ENCODE measurements around the gene TUBB6.
A peak's percentile ranks its signal among the peaks of the same experiment; 100 is the strongest.

TUBB6 gene

DNA sequence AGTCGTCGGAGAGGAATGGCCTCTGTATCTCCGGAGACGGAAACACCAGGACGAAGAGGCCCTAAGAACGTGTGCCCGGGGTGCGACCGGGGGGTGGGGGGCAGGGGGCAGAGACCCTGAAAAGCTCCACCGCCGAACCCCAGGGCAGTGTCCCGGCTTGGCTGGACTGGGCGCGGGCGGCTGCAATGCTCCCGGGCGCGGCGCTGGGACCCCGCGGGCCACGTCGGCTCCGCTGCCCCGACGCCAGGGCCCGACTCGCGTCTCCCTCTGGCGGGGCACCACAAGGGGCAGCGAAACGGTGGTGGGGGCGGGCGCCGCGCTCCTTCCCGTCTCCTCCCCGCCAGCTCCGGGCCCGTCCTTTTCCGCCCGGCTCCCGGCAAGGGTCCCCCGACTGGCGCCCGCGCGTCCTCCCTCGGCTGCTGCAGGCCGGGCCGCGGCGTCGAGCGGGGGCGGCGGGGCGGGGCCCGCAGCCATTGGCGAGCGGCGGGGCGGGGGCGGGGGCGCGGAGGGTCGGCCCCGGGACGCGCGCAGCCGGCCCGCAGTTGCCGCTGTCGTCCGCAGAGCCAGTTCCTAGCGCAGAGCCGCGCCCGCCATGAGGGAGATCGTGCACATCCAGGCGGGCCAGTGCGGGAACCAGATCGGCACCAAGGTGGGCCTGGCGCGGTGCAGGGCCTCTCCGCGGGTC, at the start of gene TUBB6:
TSS of gene TUBB6 (plus strand) at position 541 of the 685 bp plus-strand sequence. CDS start at position 593, 52 bp downstream.
- DNase-seq: peak; percentile 92

DNA sequence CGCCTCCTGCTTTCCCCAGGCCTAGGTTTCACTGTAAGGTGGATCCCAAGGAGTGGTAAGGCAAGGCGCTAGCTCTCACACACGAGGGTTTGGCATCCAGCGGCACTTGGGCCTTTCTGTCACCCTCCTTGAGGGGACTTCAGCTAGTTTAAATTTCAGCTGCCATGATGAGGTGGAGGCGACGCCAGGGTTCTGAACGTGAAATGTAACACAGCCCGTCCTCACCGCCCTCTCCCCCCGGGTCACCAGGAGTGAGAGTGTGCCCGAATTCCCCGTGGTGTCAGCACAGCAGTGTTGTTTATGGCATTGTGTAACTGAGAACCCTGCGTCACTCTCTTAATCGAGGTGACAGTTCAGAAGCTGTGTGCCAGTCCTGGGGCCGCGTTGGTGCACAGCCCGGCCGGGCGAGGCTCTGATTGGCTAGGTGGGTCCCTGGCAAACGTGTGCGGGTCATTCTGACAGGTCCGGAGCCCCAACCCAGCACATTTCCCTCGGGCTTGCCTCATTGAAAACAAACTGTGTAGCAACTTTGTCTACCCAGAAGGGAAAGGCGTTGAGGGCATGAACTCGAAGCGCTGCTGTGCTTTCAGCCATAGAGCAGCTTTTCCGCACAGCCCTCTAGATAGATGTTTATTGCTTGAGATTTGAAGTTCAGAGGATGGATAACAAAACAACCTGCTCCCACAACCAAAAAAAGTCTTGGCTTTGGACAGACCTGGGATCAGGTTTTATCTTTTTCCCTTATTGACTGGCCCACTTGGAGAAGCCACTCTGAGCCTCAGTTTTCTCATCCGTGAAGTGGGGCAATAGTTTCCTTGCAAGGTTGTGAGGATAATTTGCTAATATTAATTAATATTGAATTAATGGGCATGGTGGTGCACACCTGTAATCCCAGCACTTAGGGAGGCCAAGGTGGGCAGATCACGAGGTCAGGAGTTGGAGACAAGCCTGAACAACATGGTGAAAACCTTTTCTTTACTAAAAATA, 49.0 kb upstream of the TUBB6 start:
- DNase-seq: no peak

DNA sequence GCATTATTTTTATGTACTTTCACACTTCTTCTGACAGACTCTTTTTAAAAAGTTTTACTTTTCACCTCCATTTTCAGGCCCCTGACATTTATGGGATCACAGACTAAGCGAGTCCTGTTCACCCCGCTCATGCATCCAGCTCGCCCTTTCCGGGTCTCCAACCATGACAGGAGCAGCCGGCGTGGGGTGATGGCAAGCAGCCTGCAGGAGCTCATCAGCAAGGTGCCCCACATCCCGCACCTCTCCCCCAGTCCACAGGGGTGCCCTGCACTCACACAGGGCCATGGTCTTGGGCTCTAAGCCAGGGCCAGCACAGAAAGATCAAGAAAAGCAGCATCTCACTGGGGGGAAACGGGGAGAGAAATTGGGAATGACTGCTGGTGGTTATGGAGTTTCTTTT, 45.3 kb upstream of the TUBB6 start:
- DNase-seq: no peak

DNA sequence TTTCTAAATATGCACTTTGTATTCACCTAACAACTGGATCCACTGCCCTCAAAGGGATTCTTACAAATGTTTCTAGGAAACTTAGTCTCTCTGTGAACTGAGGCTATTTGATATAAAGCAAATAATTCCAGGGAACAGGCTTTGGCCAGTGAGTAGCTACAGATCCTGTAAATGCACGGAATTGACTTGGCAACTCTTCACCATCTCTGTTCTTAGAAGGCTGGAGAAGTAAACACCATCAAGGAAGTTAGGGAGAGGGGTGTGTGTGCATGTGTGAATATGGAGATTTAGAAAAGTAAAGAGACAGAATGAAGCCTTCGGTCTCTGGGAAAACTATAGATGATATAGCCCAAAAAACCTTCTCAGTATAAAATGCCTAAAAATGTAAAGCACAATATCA, 43.2 kb upstream of the TUBB6 start:
- DNase-seq: no peak

DNA sequence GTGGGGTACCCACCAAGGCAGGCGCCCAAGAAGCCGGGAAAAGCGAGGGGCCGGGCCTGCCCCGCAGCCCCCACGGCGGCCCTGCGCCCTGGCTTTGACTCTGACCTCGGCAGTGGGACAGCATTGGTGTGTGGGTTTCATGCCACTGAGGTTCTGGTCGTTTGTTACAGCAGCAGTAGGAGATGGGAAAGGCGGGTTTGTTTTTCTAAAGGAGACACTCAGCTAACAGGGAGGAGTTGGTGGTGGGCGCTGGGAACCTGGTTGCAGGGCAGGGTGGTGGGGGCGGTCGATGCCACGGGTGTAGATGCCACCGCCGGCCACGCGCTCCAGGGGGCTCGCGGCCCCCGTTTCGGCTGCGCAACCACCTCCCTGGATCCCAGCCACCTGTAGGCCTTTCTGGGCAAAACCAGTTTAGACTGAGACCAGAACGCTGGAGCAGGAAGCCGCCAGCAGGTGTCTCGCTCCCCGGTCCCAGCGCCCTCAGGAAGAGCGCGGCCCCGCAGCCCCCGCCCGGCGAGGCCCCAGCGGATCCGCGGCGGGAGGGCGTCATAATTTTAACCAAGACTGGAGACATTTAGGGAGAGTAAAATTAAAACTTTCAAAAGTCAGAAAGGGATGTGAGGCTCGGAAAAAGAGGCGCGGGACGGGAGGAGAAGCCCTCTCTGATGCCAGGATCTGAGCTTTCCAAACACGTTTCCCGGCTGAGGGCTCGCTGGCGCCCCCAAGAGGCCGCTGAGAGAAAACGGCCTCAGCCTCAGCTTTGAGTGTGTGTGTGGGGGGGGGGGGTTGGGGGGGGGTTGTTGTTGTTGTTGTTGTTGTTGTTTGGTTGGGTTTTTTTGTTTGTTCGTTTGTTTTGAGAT, 36.4 kb upstream of the TUBB6 start:
- DNase-seq: peak; percentile 81

DNA sequence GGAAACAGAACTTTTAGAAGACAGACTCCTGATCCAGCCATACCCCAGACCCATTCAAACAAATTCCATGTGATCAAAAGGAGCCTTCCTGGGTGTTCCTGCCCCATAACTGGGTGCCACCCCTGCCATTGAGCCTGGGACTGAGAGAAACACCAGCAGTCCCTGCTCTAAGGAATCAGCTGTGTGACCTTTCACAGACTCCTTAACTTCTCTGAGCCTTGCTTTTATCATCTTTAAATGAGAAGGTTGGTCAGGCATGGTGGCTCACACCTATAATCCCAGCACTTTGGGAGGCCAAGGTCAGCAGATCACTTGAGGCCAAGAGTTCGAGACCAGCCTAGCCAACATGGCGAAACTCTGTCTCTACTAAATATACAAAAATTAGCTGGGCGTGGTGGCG, 33.2 kb upstream of the TUBB6 start:
- DNase-seq: no peak

DNA sequence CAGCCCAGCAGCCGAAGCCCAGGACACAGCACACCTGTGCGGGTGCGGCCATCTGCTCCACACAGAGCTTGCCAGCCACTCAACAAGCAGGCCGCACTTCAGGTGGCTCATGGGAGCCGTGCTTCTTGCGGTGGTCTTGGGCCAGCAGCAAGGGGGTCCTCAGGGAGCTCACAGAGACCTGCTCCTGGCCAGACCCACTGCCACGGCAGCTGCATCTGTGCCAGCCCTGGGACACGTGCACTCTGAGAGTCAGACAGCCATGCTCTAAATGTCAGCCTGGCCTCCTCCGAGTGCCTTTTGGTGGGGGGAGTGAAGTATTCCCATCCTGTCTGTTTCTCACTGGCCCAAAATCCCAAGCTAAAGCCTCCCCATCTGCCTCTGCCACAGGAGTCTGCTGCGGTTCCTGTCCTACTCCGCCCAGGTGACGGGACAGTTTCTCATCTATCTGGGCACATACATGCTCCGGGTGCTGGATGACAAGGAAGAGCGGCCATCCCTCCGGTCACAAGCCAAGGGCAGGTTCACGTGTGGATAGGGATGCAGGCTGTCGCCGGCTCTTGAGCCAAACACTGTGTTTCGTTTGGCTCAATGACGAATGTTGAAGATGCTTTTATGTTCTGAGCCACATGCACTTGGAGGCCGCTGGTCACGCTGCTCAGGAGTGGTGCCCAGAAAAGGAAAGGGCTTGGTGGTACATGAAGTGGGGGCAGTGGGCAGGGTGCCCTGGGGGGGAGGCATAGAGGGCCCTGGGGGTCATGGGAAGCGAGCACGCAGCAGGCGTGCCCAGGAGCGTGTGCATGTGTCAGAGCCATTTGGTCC, 31.1 kb upstream of the TUBB6 start:
- DNase-seq: no peak

DNA sequence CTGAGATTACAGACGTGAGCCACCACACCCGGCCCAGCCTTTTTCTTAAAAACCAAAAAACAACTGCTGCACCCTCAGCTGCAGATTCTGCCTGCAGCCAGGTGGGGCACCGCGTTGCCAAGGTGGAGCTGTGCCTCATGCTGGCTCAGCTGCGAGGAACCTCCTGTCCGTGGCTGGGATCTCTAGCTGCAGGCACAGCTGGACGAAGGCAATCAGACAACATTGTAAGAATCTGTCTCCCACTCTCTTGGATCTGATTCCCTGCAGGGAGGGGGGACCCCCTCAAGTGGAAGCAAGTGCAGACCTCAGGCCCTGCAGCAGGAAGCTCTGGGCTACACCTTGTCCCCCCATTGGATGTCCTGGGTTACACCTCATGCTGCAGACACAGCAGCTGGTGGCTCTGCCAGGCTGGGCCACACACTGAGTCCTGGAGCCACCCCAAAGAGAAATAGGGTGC, 29.8 kb upstream of the TUBB6 start:
- peak; percentile 30 for DNase-seq

DNA sequence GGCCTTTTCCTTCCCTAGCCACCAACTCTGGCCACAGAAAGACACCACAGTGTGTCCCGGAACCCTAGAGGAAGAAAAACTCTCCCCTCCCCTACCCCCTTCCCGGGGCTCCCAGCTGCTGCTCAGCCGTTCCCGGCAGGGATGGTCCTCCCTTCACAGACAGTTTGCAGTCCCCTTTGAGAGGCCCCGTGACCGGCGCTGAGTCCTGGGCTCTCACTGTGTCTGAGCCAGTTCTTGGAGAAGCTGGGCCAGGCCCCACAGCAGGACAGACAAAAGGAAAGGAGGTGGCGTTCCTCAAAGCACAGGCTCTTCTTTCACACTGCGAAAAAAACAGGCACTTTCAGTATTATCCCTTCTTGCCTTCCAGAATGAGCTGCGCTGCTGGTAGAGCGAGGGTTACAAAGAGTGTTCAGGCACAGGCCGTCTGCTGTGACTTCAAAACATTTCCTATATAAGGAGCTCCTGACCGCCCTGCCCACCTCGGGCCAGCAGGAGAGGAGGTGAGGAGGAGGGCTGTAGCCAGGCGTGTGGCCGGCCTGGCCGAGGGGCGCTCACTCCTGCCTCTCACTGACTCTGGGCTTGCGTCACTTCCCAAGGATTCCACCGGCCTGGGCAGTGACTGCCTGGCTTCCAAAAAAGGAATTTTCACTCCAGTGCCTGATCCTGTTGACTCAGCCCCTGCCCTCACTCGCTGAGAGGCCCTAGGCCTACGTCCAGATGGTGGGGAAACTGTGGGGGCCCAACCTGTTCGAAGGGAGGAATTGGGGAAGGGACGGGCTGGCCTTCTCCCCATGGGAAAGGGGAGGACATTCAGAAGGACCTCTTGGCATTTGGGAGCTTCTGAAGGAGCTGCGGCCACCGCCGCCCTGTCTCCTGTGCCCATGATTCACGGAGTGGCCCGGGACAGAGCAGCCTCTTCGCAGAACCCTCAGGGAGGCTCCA, 29.0 kb upstream of the TUBB6 start:
- DNase-seq: peak; percentile 98

DNA sequence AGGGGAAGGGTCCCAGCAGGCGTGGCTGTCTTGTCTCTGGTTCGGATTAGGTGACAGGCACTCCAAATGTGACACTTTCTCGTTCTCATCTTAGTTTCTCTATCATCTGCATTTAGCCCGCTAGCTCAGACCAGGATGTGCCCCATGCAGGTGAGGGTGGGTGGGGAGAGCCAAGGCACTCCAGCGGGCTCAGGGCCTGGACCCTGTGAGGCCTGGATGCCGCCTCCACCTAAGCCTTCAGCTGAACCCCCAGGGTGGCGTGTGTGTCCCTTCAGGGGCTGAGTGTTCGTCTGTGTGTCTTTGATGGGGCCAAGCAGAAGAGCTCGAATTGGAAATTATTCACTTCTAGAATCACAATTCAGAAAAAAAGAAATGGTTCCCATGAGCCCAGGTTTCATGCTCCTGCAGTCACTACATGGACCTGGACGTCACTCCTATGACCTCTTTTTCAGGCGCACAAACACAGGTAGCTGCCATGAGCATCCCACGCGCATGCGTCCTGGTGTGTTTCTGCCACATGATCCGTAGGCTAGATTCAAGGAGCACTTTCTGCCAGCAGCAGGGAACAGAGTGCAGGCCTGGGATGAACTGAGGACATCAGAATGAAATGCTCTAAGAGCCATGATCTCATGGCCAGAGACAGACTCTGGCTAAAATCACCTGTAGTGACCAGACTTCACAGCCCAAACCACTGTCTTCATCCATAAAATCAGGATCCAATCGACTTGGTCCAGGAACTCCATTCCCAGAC, 28.1 kb upstream of the TUBB6 start:
- no peak for DNase-seq

DNA sequence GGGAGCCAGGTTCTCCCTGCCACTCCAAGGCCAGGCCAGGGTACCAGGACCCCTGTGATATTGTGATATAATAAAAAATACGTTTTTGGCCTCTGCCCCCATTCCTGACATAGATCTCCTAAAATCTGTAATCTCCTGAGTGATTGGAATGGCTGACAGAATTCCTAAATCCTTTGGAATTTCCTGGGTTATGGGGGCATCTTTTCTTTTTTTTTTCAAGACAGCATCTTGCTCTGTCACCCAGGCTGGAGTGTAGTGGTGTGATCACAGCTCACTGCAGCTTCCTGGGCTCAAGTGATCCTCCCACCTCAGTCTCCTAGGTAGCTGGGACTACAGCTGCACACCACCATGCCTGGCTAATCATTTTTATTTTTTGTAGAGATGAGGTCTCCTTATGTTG, 26.2 kb upstream of the TUBB6 start:
- DNase-seq: peak; percentile 48

DNA sequence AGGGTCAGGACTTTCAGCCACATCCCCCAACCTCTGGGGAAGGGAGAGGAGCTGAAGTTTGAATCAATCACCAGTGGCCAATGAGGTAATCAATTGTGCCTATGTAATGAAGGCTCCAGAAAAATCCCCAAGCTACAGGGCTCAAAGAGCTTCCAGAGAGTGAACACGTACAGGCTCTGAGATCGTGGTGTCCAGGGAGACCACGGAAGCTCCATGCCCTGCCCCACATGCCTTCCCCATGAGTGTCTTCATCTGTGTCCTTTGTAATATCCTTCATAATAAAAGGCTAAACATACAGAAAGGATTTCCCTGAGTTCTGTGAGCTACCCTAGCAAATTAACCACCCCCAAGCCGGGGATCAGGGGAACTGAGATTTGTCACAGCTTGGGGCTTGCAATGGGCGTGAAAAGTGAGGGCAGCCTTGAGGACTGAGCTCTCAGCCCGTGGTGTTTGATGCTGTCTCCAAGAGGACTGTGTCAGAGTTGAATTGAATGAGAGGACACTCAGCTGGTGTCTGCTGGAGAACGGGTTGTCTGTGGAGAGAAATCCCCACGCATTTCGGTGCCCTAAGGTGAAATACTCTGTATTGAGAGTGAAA, 25.5 kb upstream of the TUBB6 start:
- DNase-seq: peak; percentile 91

DNA sequence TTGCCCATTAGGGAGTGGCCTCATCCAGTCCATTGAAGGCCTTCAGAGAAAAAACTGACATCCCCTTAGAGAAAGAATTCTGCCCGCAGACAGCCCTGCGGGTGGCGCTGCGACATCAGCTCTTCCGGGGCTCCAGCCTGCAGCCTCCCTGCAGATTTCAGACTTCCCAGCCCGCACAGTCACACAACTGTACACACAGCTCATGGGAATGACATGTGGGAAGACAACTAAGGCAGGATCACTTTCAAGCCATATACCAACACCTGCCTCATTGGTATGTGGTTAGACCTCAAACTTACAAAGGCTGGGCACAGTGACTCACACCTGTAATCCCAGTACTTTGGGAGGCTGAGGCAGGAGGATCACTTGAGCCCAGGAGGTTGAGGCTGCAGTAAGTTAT, 24.8 kb upstream of the TUBB6 start:
- DNase-seq: peak; percentile 59

DNA sequence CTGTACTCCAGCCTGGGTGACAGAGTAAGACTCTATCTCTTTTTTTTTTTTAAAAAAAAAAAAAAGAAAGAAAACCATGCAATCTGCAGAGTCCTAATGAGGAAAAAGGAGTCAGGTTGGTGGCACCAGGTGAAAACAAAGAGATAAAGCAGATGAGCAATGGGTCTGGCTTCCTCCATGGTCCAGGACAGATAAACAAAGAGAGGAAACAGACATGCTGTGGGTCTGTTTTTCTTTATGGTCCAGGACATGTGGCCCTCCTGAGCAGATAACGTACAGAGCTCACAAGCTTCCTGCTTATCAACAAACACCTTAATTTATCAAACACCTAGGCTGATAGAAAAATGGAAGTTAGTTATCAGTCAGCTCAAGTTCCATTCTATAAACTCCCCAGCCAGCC, 24.4 kb upstream of the TUBB6 start:
- DNase-seq: no peak

DNA sequence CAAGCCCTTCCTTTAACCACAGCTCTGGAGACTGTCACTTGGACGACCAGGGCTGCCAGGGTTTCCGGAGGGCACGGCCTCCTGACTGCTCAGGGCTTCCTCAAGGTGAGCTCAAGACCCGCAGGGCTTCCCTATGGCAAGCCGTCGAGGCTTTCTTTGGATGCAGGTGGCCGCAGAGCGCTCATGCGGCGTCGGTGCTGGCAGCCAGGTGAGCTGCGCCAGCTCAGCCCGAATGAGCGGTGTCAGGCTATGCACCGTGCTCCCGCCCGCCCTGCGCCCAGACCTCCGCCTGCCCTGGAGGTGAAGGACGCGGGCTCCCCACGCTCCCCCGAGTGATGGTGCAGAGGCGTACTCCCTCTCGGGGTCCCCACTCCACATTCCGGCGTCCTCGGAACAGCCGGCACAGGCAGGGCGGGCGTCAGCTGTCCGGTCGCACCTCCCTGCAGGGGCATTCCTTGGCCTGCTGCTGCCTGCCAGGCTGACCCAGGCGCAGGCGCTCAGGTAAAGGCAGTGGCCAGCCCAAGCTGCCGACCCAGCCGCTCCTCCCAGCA, 20.8 kb upstream of the TUBB6 start:
- DNase-seq: no peak

DNA sequence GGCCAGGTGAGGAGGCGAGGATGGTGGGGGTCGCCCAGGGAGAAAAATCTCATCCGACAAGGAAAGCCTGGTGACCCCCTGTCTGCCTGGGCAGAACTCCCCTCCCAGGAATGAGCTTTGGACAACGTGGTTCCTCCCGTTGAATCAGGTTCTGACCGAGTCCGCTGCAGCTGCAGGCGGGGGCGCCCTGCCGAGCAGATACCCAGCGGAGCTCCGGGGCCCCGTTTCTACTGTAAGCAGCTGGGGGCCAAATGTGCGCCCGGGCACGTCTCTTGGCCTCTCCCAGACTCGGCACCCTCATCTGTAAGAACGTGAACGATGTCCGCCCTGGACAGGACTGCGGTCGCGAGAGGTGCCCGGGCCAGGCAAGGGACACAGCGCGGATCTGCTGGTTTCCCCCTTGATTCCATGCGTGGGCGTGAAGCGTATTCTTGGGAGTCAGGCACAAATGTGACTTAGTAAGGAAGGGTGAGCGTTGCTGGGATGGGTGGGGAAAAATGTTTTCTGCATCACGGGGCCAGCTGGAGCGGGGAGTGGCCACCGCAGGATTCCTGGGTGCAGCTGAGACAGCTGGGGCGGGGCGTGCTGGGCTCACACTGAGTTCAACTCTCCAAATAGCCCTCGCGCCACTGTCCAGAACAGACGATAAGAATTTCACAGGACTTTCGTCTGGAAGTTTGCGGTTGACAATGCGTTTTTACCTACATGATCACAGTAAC, 20.2 kb upstream of the TUBB6 start:
- peak; percentile 82 for DNase-seq

DNA sequence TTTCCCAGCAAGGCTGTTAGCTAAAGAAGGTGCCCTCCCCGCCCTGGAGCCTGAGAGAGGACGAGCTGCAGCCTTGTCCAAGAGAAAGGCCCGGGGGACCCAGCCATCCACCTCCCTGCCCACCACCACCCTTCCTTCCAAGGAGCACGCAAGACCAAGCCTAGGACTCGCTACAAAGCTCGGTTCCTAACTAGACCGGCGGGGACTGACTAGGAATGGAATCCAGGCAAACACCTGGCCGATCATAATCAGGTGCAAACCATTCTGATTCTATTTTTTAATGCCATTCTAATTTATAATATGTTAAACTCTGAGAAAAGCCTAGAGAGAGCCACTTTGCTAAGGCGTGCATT, 19.7 kb upstream of the TUBB6 start:
- DNase-seq: no peak

DNA sequence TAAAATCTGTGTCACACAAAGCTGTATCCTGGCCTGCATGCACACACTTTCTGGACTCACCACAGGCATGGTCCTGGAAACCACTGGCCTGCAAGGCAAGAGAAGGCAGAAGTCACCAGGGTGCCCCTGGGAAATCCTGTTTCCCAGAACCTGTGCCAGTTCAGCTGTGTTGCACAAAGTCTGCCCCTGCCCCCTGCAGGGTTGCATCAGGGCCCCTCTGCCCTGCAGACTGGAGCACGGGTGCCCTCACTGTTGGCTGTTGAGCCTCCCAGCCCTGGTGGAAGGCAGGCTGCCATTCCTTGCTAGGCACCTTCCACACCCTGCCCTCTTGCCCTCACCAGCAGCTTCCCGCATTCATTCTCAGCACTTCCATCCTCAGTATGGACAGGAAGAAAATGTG, 18.0 kb upstream of the TUBB6 start:
- no peak for DNase-seq

DNA sequence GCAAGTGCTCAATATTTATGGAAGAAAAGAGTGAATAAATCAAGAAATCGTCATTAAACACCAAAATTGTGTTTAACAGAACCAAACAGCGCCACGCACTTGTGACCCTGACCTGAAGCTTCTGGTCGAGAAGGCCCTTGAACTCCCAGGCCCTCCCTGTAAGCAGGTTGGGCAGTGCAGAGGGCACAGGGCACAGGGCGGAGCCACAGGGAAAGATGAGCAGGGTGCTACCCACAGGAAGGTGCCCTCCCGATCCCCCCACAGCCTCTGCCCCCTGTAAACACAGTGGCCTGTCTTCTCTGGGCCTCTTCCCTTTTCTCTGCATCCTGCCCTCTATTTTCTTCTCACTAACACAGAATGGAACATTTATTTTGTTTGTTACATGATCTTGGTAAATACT, 16.9 kb upstream of the TUBB6 start:
- DNase-seq: no peak

All from fibroblast of skin of right quadriceps (primary cell).